SK-N-SH treated with all-trans-retinoic acid at 6 μM for 48 hours (cell line): Measurements from ENCODE around the gene DNAH2.

Experiments used
- ATAC-seq: fragments of 200-7000 bp; cut with Tn5 transposase; 3 replicates; pipeline ENCODE4 v1.9.1; 2020; ENCODE audit warnings: mild to moderate bottlenecking, moderate library complexity
- ARNTL ChIP-seq: fragments of 450-650 bp; formaldehyde crosslinking; IDR thresholded peaks from 2 replicates; pipeline ENCODE4 v1.5.0; 2020; ENCODE audit warnings: low read depth, mild to moderate bottlenecking, moderate library complexity, borderline replicate concordance
- GLIS3 ChIP-seq: fragments of 250-450 bp; sonication (Bioruptor Pico); IDR thresholded peaks from 2 replicates; pipeline ENCODE4 v1.5.0; 2020; ENCODE audit warnings: mild to moderate bottlenecking, moderate library complexity
- ISL1 ChIP-seq: fragments of 250-450 bp; sonication (Bioruptor Pico); IDR thresholded peaks from 2 replicates; pipeline ENCODE4 v2.1.2; 2022; ENCODE audit warnings: mild to moderate bottlenecking, moderate library complexity
- OSR1 ChIP-seq: fragments of 250-450 bp; sonication (Bioruptor Pico); IDR thresholded peaks from 2 replicates; pipeline ENCODE4 v1.8.0; 2022; ENCODE audit warnings: moderate library complexity, mild to moderate bottlenecking, inconsistent platforms
- PPARA ChIP-seq: fragments of 250-450 bp; sonication (Bioruptor Pico); IDR thresholded peaks from 2 replicates; pipeline ENCODE4 v1.5.0; 2020; ENCODE audit warnings: mild to moderate bottlenecking, borderline replicate concordance
- RARB ChIP-seq: fragments of 250-450 bp; sonication (Bioruptor Pico); IDR thresholded peaks from 2 replicates; pipeline ENCODE4 v1.8.0; 2021; ENCODE audit warnings: mild to moderate bottlenecking, moderate library complexity
- SNAI2 ChIP-seq: fragments of 250-450 bp; sonication (Bioruptor Pico); IDR thresholded peaks from 2 replicates; pipeline ENCODE4 v1.5.0; 2020; ENCODE audit warnings: mild to moderate bottlenecking, moderate library complexity
- TCF4 ChIP-seq: fragments of 250-450 bp; sonication (Bioruptor Pico); IDR thresholded peaks from 2 replicates; pipeline ENCODE4 v1.8.0; 2021; ENCODE audit warnings: mild to moderate bottlenecking, moderate library complexity, borderline replicate concordance
- TOX ChIP-seq: fragments of 250-450 bp; sonication (Bioruptor Pico); IDR thresholded peaks from 2 replicates; pipeline ENCODE4 v1.8.0; 2021; ENCODE audit warnings: mild to moderate bottlenecking, moderate library complexity, borderline replicate concordance
- ZC3H10 ChIP-seq: fragments of 250-450 bp; sonication (Bioruptor Pico); IDR thresholded peaks from 2 replicates; pipeline ENCODE4 v1.5.1; 2021; ENCODE audit warnings: mild to moderate bottlenecking, moderate library complexity
- ZFP3 ChIP-seq: fragments of 250-450 bp; sonication (Bioruptor Pico); IDR thresholded peaks from 2 replicates; pipeline ENCODE4 v1.5.0; 2020; ENCODE audit warnings: mild to moderate bottlenecking, moderate library complexity
- ZNF565 ChIP-seq: fragments of 450-650 bp; formaldehyde crosslinking; conservative IDR thresholded peaks from 2 replicates; pipeline ENCODE4 v1.5.0; 2020; ENCODE audit warnings: low read depth, mild to moderate bottlenecking, moderate library complexity
- ZNF70 ChIP-seq: fragments of 450-650 bp; formaldehyde crosslinking; IDR thresholded peaks from 2 replicates; pipeline ENCODE4 v1.5.0; 2020; ENCODE audit warnings: mild to moderate bottlenecking, moderate library complexity
- ZNF8 ChIP-seq: fragments of 450-650 bp; formaldehyde crosslinking; IDR thresholded peaks from 2 replicates; pipeline ENCODE4 v1.5.0; 2020; ENCODE audit warnings: mild to moderate bottlenecking, moderate library complexity
- TF ChIP-seq, protein P1 (sequence below): fragments of 250-450 bp; sonication (Bioruptor Pico); IDR thresholded peaks from 2 replicates; pipeline ENCODE4 v1.5.0; 2020; ENCODE audit warnings: mild to moderate bottlenecking, moderate library complexity
- TF ChIP-seq, protein P2 (sequence below): fragments of 250-450 bp; sonication (Bioruptor Pico); IDR thresholded peaks from 2 replicates; pipeline ENCODE4 v1.5.1; 2021; ENCODE audit warnings: mild to moderate bottlenecking, moderate library complexity
- TF ChIP-seq, protein P3 (sequence below): fragments of 250-450 bp; sonication (Bioruptor Pico); IDR thresholded peaks from 2 replicates; pipeline ENCODE4 v1.8.0; 2021; ENCODE audit warnings: low read depth, mild to moderate bottlenecking, moderate library complexity, borderline replicate concordance
- TF ChIP-seq, protein P4 (sequence below): fragments of 250-450 bp; sonication (Bioruptor Pico); IDR thresholded peaks from 2 replicates; pipeline ENCODE4 v1.8.0; 2020; ENCODE audit warnings: mild to moderate bottlenecking, moderate library complexity, borderline replicate concordance

Gene DNAH2

DNA sequence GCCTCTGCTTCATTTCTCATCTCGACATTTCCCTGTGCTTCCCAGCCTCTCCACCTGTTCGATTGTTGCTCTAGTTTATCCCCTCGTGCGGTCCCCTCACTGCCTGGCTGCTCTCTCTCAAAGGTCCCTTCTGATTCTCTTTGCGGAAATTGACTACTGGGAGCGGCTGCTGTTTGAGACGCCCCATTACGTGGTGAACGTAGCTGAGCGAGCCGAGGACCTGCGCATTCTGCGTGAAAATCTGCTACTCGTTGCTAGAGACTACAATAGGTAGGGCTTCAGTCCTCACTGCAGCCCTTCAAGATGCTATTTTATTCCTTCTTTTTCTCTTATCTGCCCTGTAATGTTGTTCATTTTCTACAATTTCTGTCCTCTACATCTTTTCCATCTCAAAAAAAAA lies 39.4 kb downstream of the DNAH2 start:
- no peak for TF ChIP-seq ZC3H10 (CRISPR knock-in tag)
- TF ChIP-seq ISL1 (CRISPR knock-in tag), result no peak
- TF ChIP-seq GLIS3 (CRISPR knock-in tag), result no peak
- no peak for TF ChIP-seq OSR1 (CRISPR knock-in tag)
- TF ChIP-seq, protein P1, sequence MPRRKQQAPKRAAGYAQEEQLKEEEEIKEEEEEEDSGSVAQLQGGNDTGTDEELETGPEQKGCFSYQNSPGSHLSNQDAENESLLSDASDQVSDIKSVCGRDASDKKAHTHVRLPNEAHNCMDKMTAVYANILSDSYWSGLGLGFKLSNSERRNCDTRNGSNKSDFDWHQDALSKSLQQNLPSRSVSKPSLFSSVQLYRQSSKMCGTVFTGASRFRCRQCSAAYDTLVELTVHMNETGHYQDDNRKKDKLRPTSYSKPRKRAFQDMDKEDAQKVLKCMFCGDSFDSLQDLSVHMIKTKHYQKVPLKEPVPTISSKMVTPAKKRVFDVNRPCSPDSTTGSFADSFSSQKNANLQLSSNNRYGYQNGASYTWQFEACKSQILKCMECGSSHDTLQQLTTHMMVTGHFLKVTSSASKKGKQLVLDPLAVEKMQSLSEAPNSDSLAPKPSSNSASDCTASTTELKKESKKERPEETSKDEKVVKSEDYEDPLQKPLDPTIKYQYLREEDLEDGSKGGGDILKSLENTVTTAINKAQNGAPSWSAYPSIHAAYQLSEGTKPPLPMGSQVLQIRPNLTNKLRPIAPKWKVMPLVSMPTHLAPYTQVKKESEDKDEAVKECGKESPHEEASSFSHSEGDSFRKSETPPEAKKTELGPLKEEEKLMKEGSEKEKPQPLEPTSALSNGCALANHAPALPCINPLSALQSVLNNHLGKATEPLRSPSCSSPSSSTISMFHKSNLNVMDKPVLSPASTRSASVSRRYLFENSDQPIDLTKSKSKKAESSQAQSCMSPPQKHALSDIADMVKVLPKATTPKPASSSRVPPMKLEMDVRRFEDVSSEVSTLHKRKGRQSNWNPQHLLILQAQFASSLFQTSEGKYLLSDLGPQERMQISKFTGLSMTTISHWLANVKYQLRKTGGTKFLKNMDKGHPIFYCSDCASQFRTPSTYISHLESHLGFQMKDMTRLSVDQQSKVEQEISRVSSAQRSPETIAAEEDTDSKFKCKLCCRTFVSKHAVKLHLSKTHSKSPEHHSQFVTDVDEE (CRISPR knock-in tag), result no peak
- TF ChIP-seq PPARA (CRISPR knock-in tag), result no peak
- TF ChIP-seq ZNF70 (CRISPR knock-in tag), result no peak
- no peak for TF ChIP-seq TOX (CRISPR knock-in tag)
- TF ChIP-seq ZNF8 (CRISPR knock-in tag), result no peak
- no peak for TF ChIP-seq ZNF565
- TF ChIP-seq, protein P2, sequence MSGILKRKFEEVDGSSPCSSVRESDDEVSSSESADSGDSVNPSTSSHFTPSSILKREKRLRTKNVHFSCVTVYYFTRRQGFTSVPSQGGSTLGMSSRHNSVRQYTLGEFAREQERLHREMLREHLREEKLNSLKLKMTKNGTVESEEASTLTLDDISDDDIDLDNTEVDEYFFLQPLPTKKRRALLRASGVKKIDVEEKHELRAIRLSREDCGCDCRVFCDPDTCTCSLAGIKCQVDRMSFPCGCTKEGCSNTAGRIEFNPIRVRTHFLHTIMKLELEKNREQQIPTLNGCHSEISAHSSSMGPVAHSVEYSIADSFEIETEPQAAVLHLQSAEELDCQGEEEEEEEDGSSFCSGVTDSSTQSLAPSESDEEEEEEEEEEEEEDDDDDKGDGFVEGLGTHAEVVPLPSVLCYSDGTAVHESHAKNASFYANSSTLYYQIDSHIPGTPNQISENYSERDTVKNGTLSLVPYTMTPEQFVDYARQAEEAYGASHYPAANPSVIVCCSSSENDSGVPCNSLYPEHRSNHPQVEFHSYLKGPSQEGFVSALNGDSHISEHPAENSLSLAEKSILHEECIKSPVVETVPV, result no peak
- ATAC-seq, result no peak

DNA sequence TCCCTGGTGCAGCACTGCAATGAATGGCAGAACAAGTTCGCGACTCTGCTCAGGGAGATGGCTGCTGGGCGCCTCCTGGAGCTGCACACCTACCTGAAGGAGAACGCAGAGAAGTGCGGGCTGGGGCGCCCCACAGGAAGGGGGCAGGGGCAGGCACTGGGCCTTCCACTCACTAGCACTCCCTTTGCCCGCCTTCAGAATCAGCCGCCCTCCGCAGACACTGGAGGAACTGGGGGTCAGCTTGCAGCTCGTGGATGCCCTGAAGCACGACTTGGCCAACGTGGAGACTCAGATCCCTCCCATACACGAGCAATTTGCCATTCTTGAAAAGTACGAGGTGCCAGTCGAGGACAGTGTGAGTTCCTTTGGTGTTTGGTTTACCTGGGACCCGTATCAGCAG lies 46.4 kb downstream of the DNAH2 start:
- TF ChIP-seq TOX (CRISPR knock-in tag), result no peak
- no peak for TF ChIP-seq OSR1 (CRISPR knock-in tag)
- TF ChIP-seq SNAI2, result no peak
- TF ChIP-seq, protein P3, sequence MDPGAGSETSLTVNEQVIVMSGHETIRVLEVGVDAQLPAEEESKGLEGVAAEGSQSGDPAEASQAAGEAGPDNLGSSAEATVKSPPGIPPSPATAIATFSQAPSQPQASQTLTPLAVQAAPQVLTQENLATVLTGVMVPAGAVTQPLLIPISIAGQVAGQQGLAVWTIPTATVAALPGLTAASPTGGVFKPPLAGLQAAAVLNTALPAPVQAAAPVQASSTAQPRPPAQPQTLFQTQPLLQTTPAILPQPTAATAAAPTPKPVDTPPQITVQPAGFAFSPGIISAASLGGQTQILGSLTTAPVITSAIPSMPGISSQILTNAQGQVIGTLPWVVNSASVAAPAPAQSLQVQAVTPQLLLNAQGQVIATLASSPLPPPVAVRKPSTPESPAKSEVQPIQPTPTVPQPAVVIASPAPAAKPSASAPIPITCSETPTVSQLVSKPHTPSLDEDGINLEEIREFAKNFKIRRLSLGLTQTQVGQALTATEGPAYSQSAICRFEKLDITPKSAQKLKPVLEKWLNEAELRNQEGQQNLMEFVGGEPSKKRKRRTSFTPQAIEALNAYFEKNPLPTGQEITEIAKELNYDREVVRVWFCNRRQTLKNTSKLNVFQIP (CRISPR knock-in tag), result no peak
- TF ChIP-seq ZNF8 (CRISPR knock-in tag), result no peak
- TF ChIP-seq, protein P2, result no peak
- no peak for TF ChIP-seq ZNF565
- TF ChIP-seq TCF4 (CRISPR knock-in tag), result no peak
- no peak for TF ChIP-seq ISL1 (CRISPR knock-in tag)
- no peak for TF ChIP-seq RARB (CRISPR knock-in tag)
- no peak for TF ChIP-seq ZNF70 (CRISPR knock-in tag)
- no peak for TF ChIP-seq ARNTL (CRISPR knock-in tag)
- TF ChIP-seq, protein P4, sequence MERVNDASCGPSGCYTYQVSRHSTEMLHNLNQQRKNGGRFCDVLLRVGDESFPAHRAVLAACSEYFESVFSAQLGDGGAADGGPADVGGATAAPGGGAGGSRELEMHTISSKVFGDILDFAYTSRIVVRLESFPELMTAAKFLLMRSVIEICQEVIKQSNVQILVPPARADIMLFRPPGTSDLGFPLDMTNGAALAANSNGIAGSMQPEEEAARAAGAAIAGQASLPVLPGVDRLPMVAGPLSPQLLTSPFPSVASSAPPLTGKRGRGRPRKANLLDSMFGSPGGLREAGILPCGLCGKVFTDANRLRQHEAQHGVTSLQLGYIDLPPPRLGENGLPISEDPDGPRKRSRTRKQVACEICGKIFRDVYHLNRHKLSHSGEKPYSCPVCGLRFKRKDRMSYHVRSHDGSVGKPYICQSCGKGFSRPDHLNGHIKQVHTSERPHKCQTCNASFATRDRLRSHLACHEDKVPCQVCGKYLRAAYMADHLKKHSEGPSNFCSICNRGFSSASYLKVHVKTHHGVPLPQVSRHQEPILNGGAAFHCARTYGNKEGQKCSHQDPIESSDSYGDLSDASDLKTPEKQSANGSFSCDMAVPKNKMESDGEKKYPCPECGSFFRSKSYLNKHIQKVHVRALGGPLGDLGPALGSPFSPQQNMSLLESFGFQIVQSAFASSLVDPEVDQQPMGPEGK (CRISPR knock-in tag), result no peak
- no peak for TF ChIP-seq ZFP3 (CRISPR knock-in tag)
- no peak for TF ChIP-seq PPARA (CRISPR knock-in tag)
- no peak for ATAC-seq

DNA sequence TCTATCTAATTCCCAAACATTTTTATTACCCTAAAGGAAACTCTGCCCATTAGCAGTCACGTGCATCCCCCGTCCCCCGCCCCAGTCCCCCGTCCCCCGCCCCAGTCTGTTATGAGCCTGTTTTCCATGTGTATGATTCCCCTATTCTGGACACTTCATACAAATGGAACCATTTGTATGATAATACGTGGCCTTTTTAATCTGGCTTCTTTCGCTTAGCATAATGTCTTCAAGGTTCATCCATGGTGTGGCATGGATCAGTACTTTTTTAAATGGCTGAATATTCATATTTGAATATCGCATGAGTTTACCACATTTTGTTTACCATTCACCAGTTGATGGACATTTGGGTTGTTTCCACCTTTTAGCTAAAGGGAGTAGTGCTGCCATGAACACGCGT lies 49.5 kb downstream of the DNAH2 start:
- TF ChIP-seq RARB (CRISPR knock-in tag), result no peak
- no peak for ATAC-seq

DNA sequence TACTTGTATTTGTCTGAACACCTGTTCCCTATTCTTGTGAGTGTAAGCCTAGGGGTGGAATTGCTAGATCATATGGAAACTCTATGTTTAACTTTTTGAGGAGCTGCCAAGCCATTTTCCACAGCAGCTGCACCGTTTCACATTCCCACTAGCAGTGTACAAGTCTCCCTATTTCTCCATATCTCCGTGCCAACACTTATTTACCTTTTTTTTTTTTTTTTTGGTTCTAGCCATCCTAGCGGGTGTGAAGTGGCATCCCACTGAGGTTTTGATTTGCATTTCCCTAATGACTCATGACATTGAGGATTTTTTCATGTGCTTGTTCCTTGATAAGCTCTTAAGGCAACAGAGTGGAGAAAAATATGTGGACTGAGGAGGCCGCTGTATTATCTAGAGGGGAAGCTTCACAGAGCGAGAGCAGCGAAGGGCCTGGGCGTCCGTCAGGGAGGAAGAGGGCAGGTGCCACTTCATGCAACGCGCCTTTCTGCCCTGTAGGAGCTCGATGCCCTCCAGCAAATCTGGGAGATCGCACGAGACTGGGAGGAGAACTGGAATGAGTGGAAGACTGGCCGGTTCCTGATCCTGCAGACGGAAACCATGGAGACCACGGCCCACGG lies 50.0 kb downstream of the DNAH2 start:
- TF ChIP-seq ZNF70 (CRISPR knock-in tag) (no peak), TCF4 (CRISPR knock-in tag) (no peak), ARNTL (CRISPR knock-in tag) (no peak), OSR1 (CRISPR knock-in tag) (no peak)
- TF ChIP-seq, protein P3 (CRISPR knock-in tag), result no peak
- no peak for ATAC-seq
